ENCODE results near the gene CACNA2D4. TPM values are rescaled to one million over a fixed set of nuclear protein-coding genes. Genes with fewer than 3 reads are reported as not detected.

Gene CACNA2D4
- total and polyA plus RNA-seq, 2 donors (not counting 3 experiments of a cell fraction or from before 2014, with no cell fraction given): 0.58 to 0.73 TPM

- H2AFZ ChIP-seq (ENCODE audit: low read depth, low read length): no peak overlapping the region
- H3K4me1 ChIP-seq (ENCODE audit: control insufficient read depth, extremely low read depth, insufficient read depth, low read length): no peaks in the 10 kb centered on the region
- H3K4me2 ChIP-seq (ENCODE audit: insufficient read depth, low read length): no peak overlapping the region
- BruUV-seq (replicated peaks): no TSS peak
- CTCF ChIA-PET: interaction anchor here (1.7 to 2.2 kb wide), 2 partner anchors 12 to 14 kb away, joined by 3 to 6 read pairs; no protein-coding TSS in a partner anchor
- POLR2A ChIA-PET: no interaction called here
- DNase-seq (ENCODE audit: low read depth, low spot score): no peak
- TF ChIP-seq POLR2A (IDR thresholded peaks at IDR 0.05; ENCODE audit: low read depth, low read length) (no peak), GATA2 (IDR thresholded peaks at IDR 0.05; ENCODE audit: insufficient read depth, insufficient read length, low read depth, low read length) (no peak), FOS (IDR thresholded peaks at IDR 0.05; ENCODE audit: borderline replicate concordance, insufficient read depth, low read length) (no peak), CTCF (IDR thresholded peaks at IDR 0.05; ENCODE audit: extremely low read depth in 1 of 2, insufficient read depth in 1 of 2, low read depth in 1 of 2, low read length in 2 of 2) (no peak), JUN (IDR thresholded peaks at IDR 0.05; ENCODE audit: borderline replicate concordance, insufficient read depth, insufficient read length, low read depth) (no peak), EZH2 (IDR thresholded peaks at IDR 0.05; ENCODE audit: borderline replicate concordance, low read depth, low read length, severe bottlenecking) (no peak), MYC (IDR thresholded peaks at IDR 0.05; ENCODE audit: low read depth, low read length) (no peak), MAX (IDR thresholded peaks at IDR 0.05; ENCODE audit: insufficient read depth, insufficient read length) (no peak), POLR2AphosphoS5 (IDR thresholded peaks at IDR 0.05; ENCODE audit: insufficient read depth, low read depth, low read length) (no peak)
- no peaks in the 10 kb centered on the region for H3K79me2 ChIP-seq (ENCODE audit: control insufficient read depth, insufficient read depth, low read length)
- H3K27ac ChIP-seq (ENCODE audit: insufficient read depth, low read depth, low read length): no peak overlapping the region
- no peaks in the 10 kb centered on the region for H3K9me1 ChIP-seq (replicated peaks; ENCODE audit: control insufficient read depth, extremely low read depth, insufficient read depth, low read length)
- H3K9ac ChIP-seq (replicated peaks; ENCODE audit: extremely low read depth, insufficient read depth, low read length): no peak overlapping the region
- H3K27me3 ChIP-seq (ENCODE audit: control insufficient read depth in 2 of 2, insufficient read depth in 2 of 2, low read length in 2 of 2): peaks cover 0 to 5% of the 10 kb centered on the region in 2 experiments
- intact Hi-C loops (cut with micrococcal nuclease) (no loop called here), dilution Hi-C loops (cut with MboI; ENCODE audit: extremely low pct_ligation_motif_present, low sequenced_read_pairs) (no loop called here)
- no peak for FAIRE-seq
- H3K9me3 ChIP-seq (replicated peaks; ENCODE audit: control insufficient read depth, insufficient read depth, low read length): no peaks in the 10 kb centered on the region
- no peaks in the 10 kb centered on the region for H3K36me3 ChIP-seq (ENCODE audit: control insufficient read depth in 2 of 2, extremely low read depth in 1 of 2, insufficient read depth in 2 of 2, low read length in 2 of 2)
- H4K20me1 ChIP-seq (replicated peaks; ENCODE audit: control insufficient read depth, extremely low read depth, insufficient read depth, low read length): no peaks in the 10 kb centered on the region
- no peak overlapping the region for H3K4me3 ChIP-seq (replicated peaks in 1 of 3; ENCODE audit: insufficient read depth in 1 of 3, low read depth in 1 of 3, low read length in 3 of 3)
Measured at GRCh38 chr12:1873531-1874510, 44.6 kb downstream of the CACNA2D4 start.

Measured in endothelial cell of umbilical vein (primary cell).